HepG2 (cell line): Measurements from ENCODE around the gene COX15. TPM values are rescaled to one million over a fixed set of nuclear protein-coding genes. Genes with fewer than 3 reads are reported as not detected.

Experiments used
- ATAC-seq: fragments of 200-7000 bp; cut with Tn5 transposase; 3 replicates; pipeline ENCODE4 v1.9.1; 2020; ENCODE audit warnings: mild to moderate bottlenecking, moderate library complexity
- BruUV-seq: library from RNA; stranded (reverse); fragments of 400-500 nt; replicated peaks from 2 replicates; lab custom pipeline; 2021; lab: Mats Ljungman, UMichigan
- CTCF ChIA-PET: fragments of 300-600 bp; formaldehyde crosslinking; extraction: SDS; loops from one replicate; lab custom pipeline; 2021; ENCODE audit warnings: low total read pairs, inconsistent platforms, low intra/inter-chr PET ratio; lab: Yijun Ruan, JAX
- POLR2A ChIA-PET: fragments of 350-600 bp; sonication (Branson Sonifier 250); formaldehyde crosslinking; loops from one replicate; lab custom pipeline; 2020; ENCODE audit warnings: antibody characterized with exemption, inconsistent platforms; lab: Yijun Ruan, JAX
- DNase-seq: peaks from one replicate; pipeline ENCODE4 v3.0.0-alpha.2; 2015; ENCODE audit warnings: low spot score
- FAIRE-seq: peaks from 3 replicates; lab custom pipeline; 2011; peaks lifted over from hg19 to GRCh38; lab: Jason Lieb, UNC
- H2AFZ ChIP-seq: one replicate; pipeline ENCODE4 v1.6.1; 2011; ENCODE audit warnings: low read length, inconsistent platforms
- H3K27ac ChIP-seq: fragments of 300-600 bp; 3 replicates; pipeline ENCODE4 v1.8.0; 2011; ENCODE audit warnings: mixed run types, mild to moderate bottlenecking, mixed read lengths, low read length, inconsistent platforms; ENCODE audit not compliant: insufficient read depth; ENCODE audit errors: extremely low read length
- H3K27me3 ChIP-seq, 2 experiments: fragments of 200-600 bp in 1 of 2; 2 replicates in 1 of 2; 3 replicates in 1 of 2; pipeline versions ENCODE4 v1.6.0 to v1.8.0; 2011; ENCODE audit warnings: low read length in 2 of 2, mild to moderate bottlenecking in 2 of 2, moderate library complexity in 2 of 2, inconsistent platforms in 1 of 2; ENCODE audit not compliant: insufficient read depth in 2 of 2, control insufficient read depth in 1 of 2
- H3K36me3 ChIP-seq, 2 experiments: fragments of 200-600 bp in 1 of 2; replicated peaks in 1 of 2; 2 replicates in 1 of 2; 3 replicates in 1 of 2; pipeline versions ENCODE4 v1.5.1 to v1.8.0; 2011; ENCODE audit warnings: low read length in 2 of 2, inconsistent platforms in 1 of 2; ENCODE audit not compliant: insufficient read depth in 2 of 2, control insufficient read depth in 1 of 2
- H3K4me1 ChIP-seq: 2 replicates; pipeline ENCODE4 v1.5.1; 2012; ENCODE audit warnings: low read length, inconsistent platforms; ENCODE audit not compliant: insufficient read depth
- H3K4me2 ChIP-seq: 2 replicates; pipeline ENCODE4 v1.6.0; 2011; ENCODE audit warnings: low read depth, low read length, inconsistent platforms
- H3K4me3 ChIP-seq, 3 experiments: fragments of 200-600 bp in 1 of 3; sonication (generic), shearing (Covaris generic) in 1 of 3; replicated peaks in 1 of 3; 2 replicates each; pipeline ENCODE4 v1.5.1; 2011 to 2016; ENCODE audit warnings: low read length in 3 of 3, inconsistent platforms in 2 of 3, low read depth in 2 of 3, mild to moderate bottlenecking in 2 of 3, control low read depth in 1 of 3, mixed read lengths in 1 of 3; ENCODE audit not compliant: insufficient read depth in 1 of 3
- H3K79me2 ChIP-seq: one replicate; pipeline ENCODE4 v1.6.1; 2011; ENCODE audit warnings: low read length, inconsistent platforms; ENCODE audit not compliant: insufficient read depth
- H3K9ac ChIP-seq: 2 replicates; pipeline ENCODE4 v1.6.0; 2011; ENCODE audit warnings: mild to moderate bottlenecking, low read depth, low read length, inconsistent platforms; ENCODE audit not compliant: insufficient read depth
- H3K9me3 ChIP-seq: 2 replicates; pipeline ENCODE4 v1.5.1; 2012; ENCODE audit warnings: mild to moderate bottlenecking, low read length
- H4K20me1 ChIP-seq: 2 replicates; pipeline ENCODE4 v1.6.0; 2011; ENCODE audit warnings: inconsistent platforms, mild to moderate bottlenecking, low read length, moderate library complexity; ENCODE audit not compliant: insufficient read depth
- RBM39 ChIP-seq: fragments of 200-400 bp; formaldehyde crosslinking; IDR thresholded peaks from one replicate; pipeline ENCODE4 v1.6.1; 2018; ENCODE audit warnings: antibody characterized with exemption, mild to moderate bottlenecking, low read depth, low read length; ENCODE audit not compliant: poor library complexity, severe bottlenecking
- SIX4 ChIP-seq: sonication (generic); formaldehyde crosslinking; IDR thresholded peaks from 2 replicates; pipeline ENCODE4 v1.4.0; 2020; ENCODE audit warnings: missing genetic modification reagents
- ZBTB1 ChIP-seq: sonication (generic); formaldehyde crosslinking; IDR thresholded peaks from 2 replicates; pipeline ENCODE4 v1.4.0; 2020; ENCODE audit warnings: missing genetic modification reagents, borderline replicate concordance
- WGBS: methylation state at CpG from one replicate; pipeline ENCODE4 v1.1.6; 2017; ENCODE audit warnings: low lambda C conversion rate; 5-methylcytosine and 5-hydroxymethylcytosine counted together
- in situ Hi-C: cut with HindIII; loops from 2 replicates; pipeline ENCODE4 v1.10.0; 2017; ENCODE audit warnings: low pct_unique_long_range_greater_than_20kb; ENCODE audit not compliant: extremely low pct_ligation_motif_present
- intact Hi-C: fragments of 100-400 bp; cut with micrococcal nuclease; formaldehyde crosslinking; loops from one replicate; pipeline ENCODE4 v1.10.0; 2022; ENCODE audit not compliant: unreplicated experiment
- polyA plus RNA-seq, 8 experiments: library from polyadenylated mRNA; depleted of rRNA in 3 of 8; stranded (reverse) in 7 of 8; unstranded in 1 of 8; fragments of >200 nt; fragmentation: Illumina TruSeq in 4 of 8; extraction: Trizol in 4 of 8; gene quantifications; 2 replicates each; pipeline versions ENCODE4 v1.2.1 to v1.2.3, GENCODE V29; 2011 to 2016; ENCODE audit warnings: low read depth in 4 of 8, missing spikeins in 1 of 8, mixed read lengths in 1 of 8; ENCODE audit not compliant: insufficient read depth in 1 of 8
- total RNA-seq, 5 experiments: library from RNA; depleted of rRNA; stranded (reverse); fragments of >200 nt; fragmentation: Illumina TruSeq; extraction: Trizol; gene quantifications; 2 replicates each; pipeline ENCODE4 v1.2.3, GENCODE V29; 2016; ENCODE audit warnings: low read depth in 1 of 5
- TF ChIP-seq, protein P1 (sequence below): sonication (generic); formaldehyde crosslinking; IDR thresholded peaks from 2 replicates; pipeline ENCODE4 v1.5.0; 2020; ENCODE audit warnings: mild to moderate bottlenecking, missing genetic modification reagents
- TF ChIP-seq, protein P2 (sequence below): sonication (generic); formaldehyde crosslinking; IDR thresholded peaks from one replicate; pipeline ENCODE4 v1.5.1; 2020; ENCODE audit warnings: mild to moderate bottlenecking, missing genetic modification reagents; ENCODE audit errors: not compliant biosample characterization

The COX15 gene
- total and polyA plus RNA-seq, 2 of the 13 experiments (the other 11 are each of a cell fraction or from before 2014, with no cell fraction given), result 19.2 to 44.7 TPM

DNA sequence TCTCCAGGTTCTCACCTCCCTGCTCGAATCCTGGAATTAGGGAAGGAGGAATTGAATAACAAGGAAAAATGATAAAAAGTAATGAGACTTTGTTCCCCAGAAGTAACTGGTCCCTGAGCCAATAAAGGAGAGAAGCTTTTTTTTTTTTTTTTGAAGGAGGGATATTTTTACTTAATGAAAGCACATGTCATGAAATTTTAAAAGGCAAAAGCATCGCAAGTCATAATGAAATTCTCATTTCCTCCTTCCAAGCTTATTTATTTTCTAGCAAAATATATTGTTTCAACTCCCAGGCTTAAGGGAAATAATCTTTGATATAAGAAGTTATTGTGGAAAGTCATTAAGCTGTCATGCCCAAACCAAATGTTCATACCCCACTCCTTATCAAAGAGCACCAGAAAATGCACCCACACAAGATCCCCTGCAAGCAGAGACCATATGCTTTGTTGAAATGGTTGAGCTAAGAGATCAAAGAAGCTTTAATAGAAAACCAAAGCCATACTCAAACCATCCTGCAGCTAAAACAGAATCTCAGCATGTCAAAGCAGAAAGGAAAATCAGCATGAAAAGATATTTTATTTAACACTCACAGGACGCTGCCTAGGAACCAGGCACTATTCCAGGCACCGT is 33.9 kb upstream of the COX15 start:
- no peaks in the 10 kb centered on the region for H3K79me2 ChIP-seq
- no peak overlapping the region for H3K9ac ChIP-seq
- no peaks in the 10 kb centered on the region for H4K20me1 ChIP-seq
- no peaks in the 10 kb centered on the region for H3K9me3 ChIP-seq
- no peaks in the 10 kb centered on the region for H3K27me3 ChIP-seq
- no peak overlapping the region for H3K27ac ChIP-seq
- no TSS peak for BruUV-seq
- CTCF ChIA-PET, result no interaction called here
- H3K4me1 ChIP-seq, result peaks cover 34% of the 10 kb centered on the region
- ATAC-seq, result no peak
- TF ChIP-seq, protein P1, sequence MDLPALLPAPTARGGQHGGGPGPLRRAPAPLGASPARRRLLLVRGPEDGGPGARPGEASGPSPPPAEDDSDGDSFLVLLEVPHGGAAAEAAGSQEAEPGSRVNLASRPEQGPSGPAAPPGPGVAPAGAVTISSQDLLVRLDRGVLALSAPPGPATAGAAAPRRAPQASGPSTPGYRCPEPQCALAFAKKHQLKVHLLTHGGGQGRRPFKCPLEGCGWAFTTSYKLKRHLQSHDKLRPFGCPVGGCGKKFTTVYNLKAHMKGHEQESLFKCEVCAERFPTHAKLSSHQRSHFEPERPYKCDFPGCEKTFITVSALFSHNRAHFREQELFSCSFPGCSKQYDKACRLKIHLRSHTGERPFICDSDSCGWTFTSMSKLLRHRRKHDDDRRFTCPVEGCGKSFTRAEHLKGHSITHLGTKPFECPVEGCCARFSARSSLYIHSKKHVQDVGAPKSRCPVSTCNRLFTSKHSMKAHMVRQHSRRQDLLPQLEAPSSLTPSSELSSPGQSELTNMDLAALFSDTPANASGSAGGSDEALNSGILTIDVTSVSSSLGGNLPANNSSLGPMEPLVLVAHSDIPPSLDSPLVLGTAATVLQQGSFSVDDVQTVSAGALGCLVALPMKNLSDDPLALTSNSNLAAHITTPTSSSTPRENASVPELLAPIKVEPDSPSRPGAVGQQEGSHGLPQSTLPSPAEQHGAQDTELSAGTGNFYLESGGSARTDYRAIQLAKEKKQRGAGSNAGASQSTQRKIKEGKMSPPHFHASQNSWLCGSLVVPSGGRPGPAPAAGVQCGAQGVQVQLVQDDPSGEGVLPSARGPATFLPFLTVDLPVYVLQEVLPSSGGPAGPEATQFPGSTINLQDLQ (CRISPR knock-in tag), result no peak
- no peak for TF ChIP-seq ZBTB1 (CRISPR knock-in tag)
- no peak for TF ChIP-seq SIX4 (CRISPR knock-in tag)
- TF ChIP-seq, protein P2, sequence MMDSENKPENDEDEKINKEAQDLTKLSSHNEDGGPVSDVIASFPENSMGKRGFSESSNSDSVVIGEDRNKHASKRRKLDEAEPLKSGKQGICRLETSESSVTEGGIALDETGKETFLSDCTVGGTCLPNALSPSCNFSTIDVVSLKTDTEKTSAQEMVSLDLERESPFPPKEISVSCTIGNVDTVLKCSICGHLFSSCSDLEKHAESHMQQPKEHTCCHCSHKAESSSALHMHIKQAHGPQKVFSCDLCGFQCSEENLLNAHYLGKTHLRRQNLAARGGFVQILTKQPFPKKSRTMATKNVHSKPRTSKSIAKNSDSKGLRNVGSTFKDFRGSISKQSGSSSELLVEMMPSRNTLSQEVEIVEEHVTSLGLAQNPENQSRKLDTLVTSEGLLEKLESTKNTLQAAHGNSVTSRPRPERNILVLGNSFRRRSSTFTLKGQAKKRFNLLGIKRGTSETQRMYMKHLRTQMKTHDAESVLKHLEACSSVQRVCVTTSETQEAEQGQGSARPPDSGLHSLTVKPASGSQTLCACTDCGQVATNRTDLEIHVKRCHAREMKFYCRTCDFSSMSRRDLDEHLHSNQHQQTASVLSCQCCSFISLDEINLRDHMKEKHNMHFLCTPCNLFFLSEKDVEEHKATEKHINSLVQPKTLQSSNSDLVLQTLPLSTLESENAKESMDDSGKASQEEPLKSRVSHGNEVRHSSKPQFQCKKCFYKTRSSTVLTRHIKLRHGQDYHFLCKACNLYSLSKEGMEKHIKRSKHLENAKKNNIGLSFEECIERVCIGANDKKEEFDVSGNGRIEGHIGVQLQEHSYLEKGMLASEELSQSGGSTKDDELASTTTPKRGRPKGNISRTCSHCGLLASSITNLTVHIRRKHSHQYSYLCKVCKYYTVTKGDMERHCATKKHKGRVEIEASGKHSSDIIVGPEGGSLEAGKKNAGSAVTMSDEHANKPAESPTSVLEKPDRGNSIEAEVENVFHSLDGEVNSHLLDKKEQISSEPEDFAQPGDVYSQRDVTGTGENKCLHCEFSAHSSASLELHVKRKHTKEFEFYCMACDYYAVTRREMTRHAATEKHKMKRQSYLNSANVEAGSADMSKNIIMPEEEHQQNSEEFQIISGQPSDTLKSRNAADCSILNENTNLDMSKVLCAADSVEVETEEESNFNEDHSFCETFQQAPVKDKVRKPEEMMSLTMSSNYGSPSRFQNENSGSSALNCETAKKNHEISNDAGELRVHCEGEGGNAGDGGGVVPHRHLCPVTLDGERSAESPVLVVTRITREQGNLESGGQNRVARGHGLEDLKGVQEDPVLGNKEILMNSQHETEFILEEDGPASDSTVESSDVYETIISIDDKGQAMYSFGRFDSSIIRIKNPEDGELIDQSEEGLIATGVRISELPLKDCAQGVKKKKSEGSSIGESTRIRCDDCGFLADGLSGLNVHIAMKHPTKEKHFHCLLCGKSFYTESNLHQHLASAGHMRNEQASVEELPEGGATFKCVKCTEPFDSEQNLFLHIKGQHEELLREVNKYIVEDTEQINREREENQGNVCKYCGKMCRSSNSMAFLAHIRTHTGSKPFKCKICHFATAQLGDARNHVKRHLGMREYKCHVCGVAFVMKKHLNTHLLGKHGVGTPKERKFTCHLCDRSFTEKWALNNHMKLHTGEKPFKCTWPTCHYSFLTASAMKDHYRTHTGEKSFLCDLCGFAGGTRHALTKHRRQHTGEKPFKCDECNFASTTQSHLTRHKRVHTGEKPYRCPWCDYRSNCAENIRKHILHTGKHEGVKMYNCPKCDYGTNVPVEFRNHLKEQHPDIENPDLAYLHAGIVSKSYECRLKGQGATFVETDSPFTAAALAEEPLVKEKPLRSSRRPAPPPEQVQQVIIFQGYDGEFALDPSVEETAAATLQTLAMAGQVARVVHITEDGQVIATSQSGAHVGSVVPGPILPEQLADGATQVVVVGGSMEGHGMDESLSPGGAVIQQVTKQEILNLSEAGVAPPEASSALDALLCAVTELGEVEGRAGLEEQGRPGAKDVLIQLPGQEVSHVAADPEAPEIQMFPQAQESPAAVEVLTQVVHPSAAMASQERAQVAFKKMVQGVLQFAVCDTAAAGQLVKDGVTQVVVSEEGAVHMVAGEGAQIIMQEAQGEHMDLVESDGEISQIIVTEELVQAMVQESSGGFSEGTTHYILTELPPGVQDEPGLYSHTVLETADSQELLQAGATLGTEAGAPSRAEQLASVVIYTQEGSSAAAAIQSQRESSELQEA (CRISPR knock-in tag), result no peak
- no peak for TF ChIP-seq RBM39
- H3K4me2 ChIP-seq, result no peak overlapping the region
- H2AFZ ChIP-seq, result no peak overlapping the region
- POLR2A ChIA-PET, result interaction anchor here (0.7 to 1.0 kb wide), 2 partner anchors 11 to 175 kb away, joined by 3 to 6 read pairs; no protein-coding TSS in a partner anchor
- intact Hi-C loops (no loop called here), in situ Hi-C loops (no loop called here)
- over 99% methylated on average over 4 of the region's 4 CpGs for WGBS
- H3K36me3 ChIP-seq, result no peaks in the 10 kb centered on the region
- FAIRE-seq, result no peak
- DNase-seq, result no peak
- H3K4me3 ChIP-seq, result no peak overlapping the region
